Chondrocyte (in vitro differentiated cells): ENCODE measurements around the gene ABLIM1. TPM values are rescaled to one million over a fixed set of nuclear protein-coding genes. Genes with fewer than 3 reads are reported as not detected.

ENCODE experiments used
- DNase-seq: peaks from one replicate; pipeline ENCODE4 v3.0.0; 2021; ENCODE audit warnings: mixed read lengths, low spot score
- H3K27ac Mint-ChIP-seq: one replicate; pipeline ENCODE4 v1.8.0; 2021; ENCODE audit warnings: mild to moderate bottlenecking, moderate library complexity, mixed read lengths; ENCODE audit not compliant: unreplicated experiment
- H3K27me3 Mint-ChIP-seq: 2 replicates; pipeline ENCODE4 v1.8.0; 2021; ENCODE audit warnings: low read depth, mixed read lengths
- H3K36me3 Mint-ChIP-seq: 2 replicates; pipeline ENCODE4 v1.8.0; 2021; ENCODE audit warnings: low read depth, mixed read lengths
- H3K4me1 Mint-ChIP-seq: 2 replicates; pipeline ENCODE4 v1.8.0; 2021; ENCODE audit warnings: low read depth, mild to moderate bottlenecking, mixed read lengths
- H3K4me3 Mint-ChIP-seq: one replicate; pipeline ENCODE4 v1.8.0; 2021; ENCODE audit warnings: mild to moderate bottlenecking, moderate library complexity, mixed read lengths; ENCODE audit not compliant: unreplicated experiment
- H3K9me3 Mint-ChIP-seq: 2 replicates; pipeline ENCODE4 v1.8.0; 2021; ENCODE audit warnings: low read depth, mixed read lengths
- CTCF ChIP-seq: fragments of 200-600 bp; sonication (generic); IDR thresholded peaks from 2 replicates; pipeline ENCODE4 v1.5.0; 2021; ENCODE audit warnings: antibody characterized with exemption, mild to moderate bottlenecking, moderate library complexity
- total RNA-seq: library from RNA; stranded (reverse); gene quantifications from 3 replicates; pipeline ENCODE4 v1.2.1, GENCODE V29; 2021

Gene ABLIM1
- total RNA-seq, 1 donor from 2014 or later = 15.7 TPM

- TF ChIP-seq CTCF = no peak
- H3K4me1 Mint-ChIP-seq = peaks cover 50% of the 10 kb centered on the region
- H3K9me3 Mint-ChIP-seq = no peaks in the 10 kb centered on the region
- H3K27ac Mint-ChIP-seq = peak overlapping the region; percentile 6
- no peaks in the 10 kb centered on the region for H3K36me3 Mint-ChIP-seq
- DNase-seq = no peak
- H3K4me3 Mint-ChIP-seq = no peak overlapping the region
- no peaks in the 10 kb centered on the region for H3K27me3 Mint-ChIP-seq
Measured at GRCh38 chr10:114682121-114682520, 24.0 kb upstream of the ABLIM1 start.

- Mint-ChIP-seq H3K27ac (no peak overlapping the region), H3K27me3 (no peaks in the 10 kb centered on the region), H3K4me3 (no peak overlapping the region), H3K36me3 (no peaks in the 10 kb centered on the region), H3K9me3 (no peaks in the 10 kb centered on the region), H3K4me1 (peaks cover 50% of the 10 kb centered on the region)
- TF ChIP-seq CTCF = no peak
- DNase-seq = no peak
Measured at GRCh38 chr10:114681542-114681941, 23.5 kb upstream of the ABLIM1 start.

GRCh38 chr10:114680543-114681117, 22.6 kb upstream of the ABLIM1 start:
- no peaks in the 10 kb centered on the region for H3K27me3 Mint-ChIP-seq
- H3K4me3 Mint-ChIP-seq = no peak overlapping the region
- H3K36me3 Mint-ChIP-seq = no peaks in the 10 kb centered on the region
- H3K27ac Mint-ChIP-seq = no peak overlapping the region
- TF ChIP-seq CTCF = no peak
- no peak for DNase-seq
- peaks cover 48% of the 10 kb centered on the region for H3K4me1 Mint-ChIP-seq
- H3K9me3 Mint-ChIP-seq = no peaks in the 10 kb centered on the region

- Mint-ChIP-seq H3K4me1 (peaks cover 37% of the 10 kb centered on the region), H3K27me3 (no peaks in the 10 kb centered on the region), H3K27ac (no peak overlapping the region), H3K9me3 (no peaks in the 10 kb centered on the region), H3K4me3 (no peak overlapping the region), H3K36me3 (peaks cover 2% of the 10 kb centered on the region)
- no peak for TF ChIP-seq CTCF
- DNase-seq = no peak
Measured at GRCh38 chr10:114679552-114679951, 21.5 kb upstream of the ABLIM1 start.

GRCh38 chr10:114678820-114679219, 20.7 kb upstream of the ABLIM1 start:
- peaks cover 31% of the 10 kb centered on the region for H3K4me1 Mint-ChIP-seq
- no peaks in the 10 kb centered on the region for H3K9me3 Mint-ChIP-seq
- DNase-seq = no peak
- no peak overlapping the region for H3K4me3 Mint-ChIP-seq
- TF ChIP-seq CTCF = no peak
- no peak overlapping the region for H3K27ac Mint-ChIP-seq
- peaks cover 2% of the 10 kb centered on the region for H3K36me3 Mint-ChIP-seq
- H3K27me3 Mint-ChIP-seq = no peaks in the 10 kb centered on the region
